K562 (cell line): ENCODE data around the gene CYP17A1. TPM values are rescaled to one million over a fixed set of nuclear protein-coding genes. Genes with fewer than 3 reads are reported as not detected.

Experiments
- ATAC-seq: fragments of 200-7000 bp; cut with Tn5 transposase; 3 replicates; pipeline ENCODE4 v1.9.1; 2020; ENCODE audit warnings: moderate library complexity
- BruUV-seq: library from RNA; stranded (reverse); fragments of 400-500 nt; replicated peaks from 2 replicates; lab custom pipeline; 2021; lab: Mats Ljungman, UMichigan
- CTCF ChIA-PET: fragments of 300-600 bp; formaldehyde crosslinking; extraction: SDS; loops from one replicate; lab custom pipeline; 2021; ENCODE audit warnings: low intra/inter-chr PET ratio; lab: Yijun Ruan, JAX
- POLR2A ChIA-PET: fragments of 300-600, 350-650 bp; sonication (Branson Sonifier 250); formaldehyde crosslinking; extraction: SDS; loops from one replicate; lab custom pipeline; 2021; ENCODE audit warnings: antibody characterized with exemption, inconsistent platforms; lab: Yijun Ruan, JAX
- DNase-seq, 4 experiments: peaks; one replicate each; pipeline versions ENCODE4 v3.0.0 to v3.0.0-alpha.2; 2011 to 2018; ENCODE audit warnings: low spot score in 3 of 4, mixed read lengths in 3 of 4; ENCODE audit errors: extremely low read depth in 1 of 4
- FAIRE-seq: peaks from 2 replicates; lab custom pipeline; 2011; peaks lifted over from hg19 to GRCh38; lab: Jason Lieb, UNC
- H2AFZ ChIP-seq: 2 replicates; pipeline ENCODE4 v1.6.0; 2011; ENCODE audit warnings: low read depth, low read length, control low read depth, inconsistent platforms
- H3K27ac ChIP-seq: fragments of 200-600 bp; 3 replicates; pipeline ENCODE4 v1.8.0; 2011; ENCODE audit warnings: low read depth, mild to moderate bottlenecking, control low read depth, inconsistent platforms, low read length, moderate library complexity, mixed read lengths; ENCODE audit errors: extremely low read depth
- H3K27me3 ChIP-seq, 2 experiments: fragments of 300-600 bp in 1 of 2; 2 replicates in 1 of 2; 3 replicates in 1 of 2; pipeline versions ENCODE4 v1.6.0 to v1.8.0; 2011; ENCODE audit warnings: inconsistent platforms in 2 of 2, low read length in 2 of 2, mild to moderate bottlenecking in 1 of 2, mixed read lengths in 1 of 2, moderate library complexity in 1 of 2; ENCODE audit not compliant: control insufficient read depth in 2 of 2, insufficient read depth in 2 of 2
- H3K36me3 ChIP-seq: fragments of 300-600 bp; 3 replicates; pipeline ENCODE4 v1.8.0; 2011; ENCODE audit warnings: mild to moderate bottlenecking, low read length, inconsistent platforms; ENCODE audit not compliant: control insufficient read depth, insufficient read depth
- H3K4me1 ChIP-seq, 2 experiments: fragments of 200-600 bp in 1 of 2; replicated peaks in 1 of 2; 2 replicates in 1 of 2; 3 replicates in 1 of 2; pipeline versions ENCODE4 v1.5.1 to v1.8.0; 2011; ENCODE audit warnings: inconsistent platforms in 2 of 2, low read length in 2 of 2, mild to moderate bottlenecking in 1 of 2, mixed read lengths in 1 of 2, moderate library complexity in 1 of 2; ENCODE audit not compliant: control insufficient read depth in 2 of 2, insufficient read depth in 2 of 2
- H3K4me2 ChIP-seq: 2 replicates; pipeline ENCODE4 v1.6.1; 2011; ENCODE audit warnings: low read length, control low read depth, inconsistent platforms, mixed read lengths; ENCODE audit not compliant: insufficient read depth
- H3K4me3 ChIP-seq: fragments of 200-600 bp; sonication (generic), shearing (Covaris generic); 2 replicates; pipeline ENCODE4 v1.5.1; 2016; ENCODE audit warnings: control low read depth, inconsistent platforms
- H3K79me2 ChIP-seq: fragments of 200-600 bp; 3 replicates; pipeline ENCODE4 v1.8.0; 2011; ENCODE audit warnings: low read length, inconsistent platforms; ENCODE audit not compliant: control insufficient read depth, insufficient read depth
- H3K9ac ChIP-seq, 2 experiments: 2 replicates each; pipeline versions ENCODE4 v1.6.0 to v1.6.1; 2011; ENCODE audit warnings: low read depth in 2 of 2, low read length in 2 of 2, control low read depth in 1 of 2, inconsistent platforms in 1 of 2, mild to moderate bottlenecking in 1 of 2, mixed read lengths in 1 of 2; ENCODE audit not compliant: insufficient read depth in 1 of 2
- H3K9me1 ChIP-seq: one replicate; pipeline ENCODE4 v1.6.0; 2011; ENCODE audit warnings: inconsistent platforms, mild to moderate bottlenecking, low read length, moderate library complexity; ENCODE audit not compliant: control insufficient read depth, insufficient read depth
- H3K9me3 ChIP-seq: replicated peaks from 2 replicates; pipeline ENCODE4 v1.5.1; 2011; ENCODE audit warnings: low read depth, low read length, inconsistent platforms; ENCODE audit not compliant: control insufficient read depth, insufficient read depth
- H4K20me1 ChIP-seq: replicated peaks from 2 replicates; pipeline ENCODE4 v1.6.1; 2011; ENCODE audit warnings: low read length, inconsistent platforms, mixed read lengths; ENCODE audit not compliant: control insufficient read depth, insufficient read depth
- COPS2 ChIP-seq: fragments of 450-650 bp; conservative IDR thresholded peaks from 2 replicates; pipeline ENCODE4 v1.6.1; 2016; ENCODE audit warnings: mild to moderate bottlenecking, moderate library complexity
- ELF4 ChIP-seq: fragments of 450-650 bp; formaldehyde crosslinking; IDR thresholded peaks from 2 replicates; pipeline ENCODE4 v1.4.0; 2022; ENCODE audit warnings: missing genetic modification characterization
- MAFF ChIP-seq: IDR thresholded peaks from 2 replicates; pipeline ENCODE4 v1.6.1; 2012; ENCODE audit warnings: low read length, improper control_type of control experiment
- PBX2 ChIP-seq, 2 experiments: IDR thresholded peaks in 1 of 2; conservative IDR thresholded peaks in 1 of 2; 2 replicates each; pipeline ENCODE4 v1.6.1; 2016; ENCODE audit warnings: low read depth in 2 of 2, mild to moderate bottlenecking in 1 of 2, missing compliant biosample characterization in 1 of 2, missing genetic modification characterization in 1 of 2, moderate library complexity in 1 of 2
- SREBF2 ChIP-seq: sonication (generic); formaldehyde crosslinking; IDR thresholded peaks from 2 replicates; pipeline ENCODE4 v1.4.0; 2020; ENCODE audit warnings: mild to moderate bottlenecking, missing genetic modification reagents
- TAL1 ChIP-seq: fragments of 450-650 bp; IDR thresholded peaks from 2 replicates; pipeline ENCODE4 v1.6.1; 2016; ENCODE audit warnings: mild to moderate bottlenecking
- TBL1XR1 ChIP-seq, 2 experiments: IDR thresholded peaks; 2 replicates each; pipeline ENCODE4 v1.6.1; 2012; ENCODE audit warnings: improper control_type of control experiment in 2 of 2, low read length in 2 of 2, mild to moderate bottlenecking in 1 of 2
- ZNF184 ChIP-seq: sonication (generic); formaldehyde crosslinking; IDR thresholded peaks from 2 replicates; pipeline ENCODE4 v1.5.0; 2020; ENCODE audit warnings: missing genetic modification reagents
- ZNF518B ChIP-seq: fragments of 250-450 bp; sonication (Bioruptor Pico); IDR thresholded peaks from 2 replicates; pipeline ENCODE4 v1.5.0; 2021; ENCODE audit warnings: mild to moderate bottlenecking, moderate library complexity
- WGBS: fragments of 100-300 bp; shearing (Covaris generic); methylation state at CpG from one replicate; pipeline ENCODE4 v1.1.6; 2016; ENCODE audit warnings: low coverage, mixed read lengths; ENCODE audit not compliant: insufficient coverage; ENCODE audit errors: missing lambda C conversion rate; 5-methylcytosine and 5-hydroxymethylcytosine counted together
- in situ Hi-C: fragments of 300-500 bp; cut with MboI; formaldehyde crosslinking; loops from 4 replicates; pipeline ENCODE4 v1.15.0; 2018; ENCODE audit warnings: inconsistent platforms, mixed read lengths
- intact Hi-C: fragments of 100-400 bp; cut with micrococcal nuclease; formaldehyde crosslinking; loops from 2 replicates; pipeline ENCODE4 v1.14.2; 2022
- polyA plus RNA-seq, 8 experiments: library from polyadenylated mRNA; depleted of rRNA in 4 of 8; stranded (reverse) in 5 of 8; unstranded in 3 of 8; fragments of >200 nt; fragmentation: Nextera tagmentation in 2 of 8; fragmentation: Illumina TruSeq in 1 of 8; extraction: Ambion mirVana in 2 of 8; extraction: Trizol in 1 of 8; gene quantifications; 2 replicates each; pipeline versions ENCODE4 v1.2.1 to v1.2.3, GENCODE V29; 2011 to 2014; ENCODE audit warnings: inconsistent platforms in 1 of 8, missing spikeins in 1 of 8
- total RNA-seq, 7 experiments: library from RNA; depleted of rRNA in 6 of 7; stranded (reverse); fragments of >200 nt in 6 of 7; fragmentation: Illumina TruSeq in 2 of 7; extraction: Trizol in 2 of 7; gene quantifications; 2 replicates each; pipeline versions ENCODE4 v1.2.1 to v1.2.3, GENCODE V29; 2011 to 2021; ENCODE audit warnings: low replicate concordance in 1 of 7
- TF ChIP-seq, protein P1 (sequence below): fragments of 450-650 bp; formaldehyde crosslinking; IDR thresholded peaks from 2 replicates; pipeline ENCODE4 v1.4.0; 2020; ENCODE audit warnings: mild to moderate bottlenecking, moderate library complexity

CYP17A1 gene
- total and polyA plus RNA-seq, 9 of the 15 experiments (the other 6 are each of a cell fraction or from before 2014, with no cell fraction given): 2.3 TPM; not detected in 8

- Histone ChIP-seq H3K4me3 (no peak overlapping the region), H3K4me2 (no peak overlapping the region), H3K4me1 (peaks cover 10 to 12% of the 10 kb centered on the region in 2 experiments), H3K79me2 (no peaks in the 10 kb centered on the region; the same call in 2 of the 3 replicates), H4K20me1 (no peaks in the 10 kb centered on the region), H3K27ac (no peak overlapping the region; the same call in 2 of the 3 replicates), H3K27me3 (no peaks in the 10 kb centered on the region), H3K9me1 (no peaks in the 10 kb centered on the region), H2AFZ (no peak overlapping the region), H3K9me3 (no peaks in the 10 kb centered on the region), H3K9ac (no peak overlapping the region), H3K36me3 (peaks cover 28% of the 10 kb centered on the region; the same call in 2 of the 3 replicates)
- DNase-seq (no peak), FAIRE-seq (no peak), ATAC-seq (no peak)
- in situ Hi-C loops: no loop called here
- TF ChIP-seq ZNF184: no peak
- no peak for TF ChIP-seq COPS2
- no peak for TF ChIP-seq ELF4 (CRISPR knock-in tag)
- TF ChIP-seq TAL1: no peak
- TF ChIP-seq ZNF518B: no peak
- no peak for TF ChIP-seq MAFF
- TF ChIP-seq PBX2 (CRISPR knock-in tag; IDR thresholded peaks at IDR 0.05; ENCODE audit: low read depth): no peak
- no peak for TF ChIP-seq PBX2 (tag; conservative IDR thresholded peaks at IDR 0.05; ENCODE audit: low read depth)
- no peak for TF ChIP-seq TBL1XR1 (IDR thresholded peaks at IDR 0.05; ENCODE audit: low read length in 2 of 2)
- TF ChIP-seq SREBF2: no peak
- TF ChIP-seq, protein P1, sequence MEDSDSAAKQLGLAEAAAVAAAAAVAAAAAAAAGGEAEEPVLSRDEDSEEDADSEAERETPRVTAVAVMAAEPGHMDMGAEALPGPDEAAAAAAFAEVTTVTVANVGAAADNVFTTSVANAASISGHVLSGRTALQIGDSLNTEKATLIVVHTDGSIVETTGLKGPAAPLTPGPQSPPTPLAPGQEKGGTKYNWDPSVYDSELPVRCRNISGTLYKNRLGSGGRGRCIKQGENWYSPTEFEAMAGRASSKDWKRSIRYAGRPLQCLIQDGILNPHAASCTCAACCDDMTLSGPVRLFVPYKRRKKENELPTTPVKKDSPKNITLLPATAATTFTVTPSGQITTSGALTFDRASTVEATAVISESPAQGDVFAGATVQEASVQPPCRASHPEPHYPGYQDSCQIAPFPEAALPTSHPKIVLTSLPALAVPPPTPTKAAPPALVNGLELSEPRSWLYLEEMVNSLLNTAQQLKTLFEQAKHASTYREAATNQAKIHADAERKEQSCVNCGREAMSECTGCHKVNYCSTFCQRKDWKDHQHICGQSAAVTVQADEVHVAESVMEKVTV (CRISPR knock-in tag): no peak
- ChIA-PET CTCF (no interaction called here), POLR2A (interaction anchor here (0.6 kb wide), 1 partner anchor 45 kb away, joined by 3 read pairs; no protein-coding TSS in a partner anchor)
- intact Hi-C loops: no loop called here
- WGBS: 30% methylated on average over 3 of the region's 4 CpGs
- BruUV-seq: no TSS peak
Measured at GRCh38 chr10:102808380-102808779, 28.8 kb downstream of the CYP17A1 start.
